VCaP (cell line): Measurements from ENCODE around the gene FTO.
"Not testable (repeated sequence)": the region's sequence is repeated elsewhere in the genome, so short reads cannot be mapped to it uniquely, and the experiment has no call there.

Experiments
- H3K27ac ChIP-seq: fragments of 450-650 bp; 2 replicates; pipeline ENCODE4 v1.5.1; 2017
- TF ChIP-seq, protein P1 (sequence below): fragments of 450-650 bp; conservative IDR thresholded peaks from 2 replicates; pipeline ENCODE4 v1.5.1; 2017; ENCODE audit warnings: mild to moderate bottlenecking, moderate library complexity

Gene FTO

DNA sequence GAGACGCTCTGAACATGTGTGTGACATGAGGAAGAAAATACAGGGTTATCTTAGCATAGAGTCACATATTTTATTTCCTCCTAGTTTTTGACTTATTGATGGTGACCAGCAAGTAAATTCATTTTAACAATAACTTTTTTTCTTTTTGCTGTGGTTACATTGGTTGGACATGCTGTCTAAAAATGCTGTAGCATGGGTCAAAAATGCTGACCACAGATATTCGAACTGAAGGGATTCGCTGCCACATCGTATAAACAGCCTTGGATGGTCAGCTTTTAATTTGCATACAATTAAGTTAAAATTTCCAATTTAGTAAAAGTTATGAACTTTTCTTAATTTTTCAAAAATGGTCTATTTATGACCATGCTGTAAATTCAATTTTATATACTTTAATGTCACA, 30.8 kb upstream of the FTO start:
- TF ChIP-seq, protein P1, sequence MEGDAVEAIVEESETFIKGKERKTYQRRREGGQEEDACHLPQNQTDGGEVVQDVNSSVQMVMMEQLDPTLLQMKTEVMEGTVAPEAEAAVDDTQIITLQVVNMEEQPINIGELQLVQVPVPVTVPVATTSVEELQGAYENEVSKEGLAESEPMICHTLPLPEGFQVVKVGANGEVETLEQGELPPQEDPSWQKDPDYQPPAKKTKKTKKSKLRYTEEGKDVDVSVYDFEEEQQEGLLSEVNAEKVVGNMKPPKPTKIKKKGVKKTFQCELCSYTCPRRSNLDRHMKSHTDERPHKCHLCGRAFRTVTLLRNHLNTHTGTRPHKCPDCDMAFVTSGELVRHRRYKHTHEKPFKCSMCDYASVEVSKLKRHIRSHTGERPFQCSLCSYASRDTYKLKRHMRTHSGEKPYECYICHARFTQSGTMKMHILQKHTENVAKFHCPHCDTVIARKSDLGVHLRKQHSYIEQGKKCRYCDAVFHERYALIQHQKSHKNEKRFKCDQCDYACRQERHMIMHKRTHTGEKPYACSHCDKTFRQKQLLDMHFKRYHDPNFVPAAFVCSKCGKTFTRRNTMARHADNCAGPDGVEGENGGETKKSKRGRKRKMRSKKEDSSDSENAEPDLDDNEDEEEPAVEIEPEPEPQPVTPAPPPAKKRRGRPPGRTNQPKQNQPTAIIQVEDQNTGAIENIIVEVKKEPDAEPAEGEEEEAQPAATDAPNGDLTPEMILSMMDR, result no peak
- no peak overlapping the region for H3K27ac ChIP-seq

DNA sequence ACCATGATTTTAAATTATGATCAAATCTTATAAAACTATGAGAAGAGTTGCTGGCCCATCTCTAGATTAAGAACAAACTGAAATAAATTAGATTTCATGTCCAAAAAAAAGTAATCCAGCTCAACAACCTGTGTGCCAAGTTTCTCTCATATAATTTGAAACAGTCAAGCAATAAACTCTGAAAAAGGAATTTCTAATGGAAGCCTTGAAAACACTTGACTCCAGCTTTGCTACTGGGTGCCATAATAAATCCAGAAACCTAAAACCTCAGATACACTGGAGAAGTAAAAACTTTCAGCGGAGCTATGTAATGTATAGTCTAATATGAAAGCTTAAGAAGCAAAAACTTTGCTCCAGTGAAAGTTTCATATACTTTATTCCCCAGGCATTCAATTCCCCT, 25.8 kb upstream of the FTO start:
- TF ChIP-seq, protein P1, result no peak
- no peak overlapping the region for H3K27ac ChIP-seq

DNA sequence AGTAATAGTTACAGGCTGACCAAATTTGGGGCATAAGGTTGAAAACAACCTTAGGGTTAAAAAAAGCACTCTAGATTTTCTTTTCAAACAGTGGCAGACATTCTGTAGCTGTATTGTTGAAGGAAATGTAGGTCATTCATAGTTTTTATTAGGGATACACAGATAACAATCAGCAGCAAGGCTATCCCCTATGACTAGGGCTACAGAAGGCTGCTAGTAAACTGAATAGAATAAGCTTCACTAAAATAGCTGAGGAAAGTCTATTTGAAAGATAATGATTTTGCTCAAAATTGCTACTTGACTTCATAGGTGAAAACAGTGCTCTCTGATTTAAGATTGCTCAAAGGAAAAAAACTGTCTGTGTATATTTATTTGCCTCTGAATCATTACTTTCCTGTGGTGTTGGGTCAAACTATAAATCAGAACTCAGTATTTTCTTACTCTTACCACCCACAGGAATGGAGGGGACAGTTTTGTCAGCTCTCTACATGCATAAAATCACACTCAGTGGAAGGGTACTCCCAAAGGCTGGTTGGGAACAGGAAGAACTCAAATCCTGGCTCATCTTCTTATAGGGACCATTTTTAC, 25.1 kb upstream of the FTO start:
- no peak overlapping the region for H3K27ac ChIP-seq
- TF ChIP-seq, protein P1, result no peak

DNA sequence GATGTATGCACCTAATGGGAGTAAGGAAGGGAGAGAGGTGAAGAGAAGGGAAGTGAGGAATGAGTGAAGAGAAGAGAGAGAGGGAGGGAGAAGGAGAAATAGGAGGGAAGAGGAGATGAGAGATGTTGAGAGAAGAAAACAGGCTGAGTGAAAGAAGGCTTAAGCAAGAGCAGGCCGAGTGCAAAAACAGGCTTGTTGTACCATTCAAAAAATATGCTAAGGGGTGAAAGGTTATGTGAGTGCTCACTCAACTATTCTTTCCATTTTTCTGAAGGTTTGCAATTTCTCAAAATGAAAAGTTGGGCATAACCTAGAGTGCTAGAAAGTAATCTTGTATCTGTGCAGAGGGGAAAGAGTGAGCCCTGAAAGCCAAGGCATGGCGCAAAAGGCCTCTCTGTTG, 23.2 kb upstream of the FTO start:
- no peak overlapping the region for H3K27ac ChIP-seq
- TF ChIP-seq, protein P1, result no peak

DNA sequence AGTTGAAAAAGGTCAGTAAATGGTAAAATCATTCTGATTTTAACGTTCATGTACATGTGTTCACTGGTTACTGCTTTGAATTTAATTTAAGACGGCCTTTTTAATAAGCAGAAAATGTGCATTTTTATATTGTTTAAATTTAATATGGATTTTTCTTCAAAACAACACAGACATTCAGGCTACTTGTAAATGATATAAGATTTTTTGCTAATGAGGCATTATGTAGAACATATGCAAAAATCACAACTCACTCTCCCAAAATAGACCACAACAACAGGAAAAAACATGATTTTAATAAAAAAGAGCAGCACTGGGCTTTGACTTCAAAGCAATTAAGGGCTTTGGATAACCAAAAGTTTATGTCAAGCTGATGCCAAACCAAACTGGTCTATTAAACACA, 22.6 kb upstream of the FTO start:
- no peak overlapping the region for H3K27ac ChIP-seq
- TF ChIP-seq, protein P1, result no peak

DNA sequence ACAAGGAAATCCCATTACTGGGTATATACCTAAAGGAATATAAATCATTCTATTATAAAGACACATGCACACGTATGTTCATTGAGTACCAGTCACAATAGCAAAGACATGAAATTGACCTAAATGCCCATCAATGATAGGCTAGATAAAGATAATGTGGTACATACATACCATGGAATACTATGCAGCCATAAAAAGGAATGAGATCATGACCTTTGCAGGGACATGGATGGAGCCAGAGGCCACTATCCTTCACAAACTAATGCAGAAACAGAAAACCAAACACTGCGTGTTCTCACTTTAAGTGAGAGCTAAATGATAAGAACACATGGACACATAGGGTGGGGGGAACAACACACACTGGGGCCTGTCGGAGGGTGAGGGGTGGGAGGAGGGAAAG, 18.6 kb upstream of the FTO start:
- H3K27ac ChIP-seq, result not testable (repeated sequence)

DNA sequence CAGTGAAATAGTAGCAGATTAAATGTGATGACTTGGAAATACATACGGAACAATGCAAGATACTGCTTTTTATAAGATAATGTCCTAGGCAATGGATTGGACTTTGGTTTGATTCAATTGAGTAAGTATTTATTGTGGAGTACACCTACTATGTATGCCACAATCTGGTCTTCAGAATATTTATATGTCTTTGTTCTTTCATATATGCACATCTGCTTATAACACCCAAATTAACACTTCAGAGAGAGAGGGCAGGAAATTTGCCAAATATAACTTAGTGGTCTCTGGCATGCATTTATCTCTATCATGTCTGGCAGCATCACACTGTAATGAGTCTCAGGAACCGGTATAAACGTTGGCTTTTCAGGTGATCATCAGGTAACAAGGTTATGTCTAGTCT, 17.2 kb upstream of the FTO start:
- TF ChIP-seq, protein P1, result no peak

DNA sequence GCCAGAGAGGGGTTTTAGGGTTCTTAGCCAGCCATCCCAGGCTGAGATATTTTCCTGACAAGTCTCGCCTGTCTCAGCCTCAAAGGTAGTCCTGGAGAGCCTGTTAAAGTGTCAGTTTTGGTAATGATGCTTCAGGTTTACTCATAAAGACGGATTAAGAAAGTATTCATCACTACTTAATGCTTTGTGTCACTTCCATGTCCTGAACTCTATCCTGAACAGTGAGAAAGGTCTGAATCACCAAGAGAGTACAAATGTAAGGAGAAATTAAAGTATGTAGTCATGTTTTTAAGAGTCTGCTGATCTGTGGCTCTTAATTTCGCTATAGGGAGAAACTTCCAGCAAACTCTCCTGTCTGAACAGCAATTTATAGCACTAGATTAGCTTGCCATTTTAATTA, 14.3 kb upstream of the FTO start:
- TF ChIP-seq, protein P1, result no peak
- no peak overlapping the region for H3K27ac ChIP-seq

More for the DNA sequence above, 17.2 kb upstream of the FTO start:
- no peak overlapping the region for H3K27ac ChIP-seq
